GM12874 (cell line): ENCODE measurements around the gene RAB40A.

Source experiments
- TF ChIP-seq, protein P1 (sequence below): IDR thresholded peaks from 2 replicates; pipeline ENCODE4 v1.5.1; 2011; ENCODE audit warnings: low read depth, mild to moderate bottlenecking, control low read depth, low read length, moderate library complexity; ENCODE audit not compliant: insufficient read depth

RAB40A gene

DNA sequence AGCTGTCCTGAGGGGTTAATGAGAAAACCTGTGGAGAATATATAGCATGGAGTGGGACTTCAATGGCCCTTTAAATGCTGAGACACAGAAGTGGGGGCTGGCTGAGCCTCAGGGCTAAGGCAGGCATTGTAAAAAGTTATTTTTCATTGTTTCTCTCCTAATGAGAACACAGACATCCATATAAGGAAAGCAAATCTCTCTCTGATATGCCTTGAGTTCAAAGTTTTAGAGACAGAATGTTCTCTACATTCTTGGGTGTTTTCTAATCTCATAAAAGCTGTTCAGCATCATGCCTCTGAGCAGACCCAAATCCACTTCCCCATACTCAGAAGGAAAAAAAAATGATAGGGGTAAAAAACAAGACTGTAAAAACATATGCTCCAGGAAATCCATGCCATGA lies 16.8 kb upstream of the RAB40A start:
- TF ChIP-seq, protein P1, sequence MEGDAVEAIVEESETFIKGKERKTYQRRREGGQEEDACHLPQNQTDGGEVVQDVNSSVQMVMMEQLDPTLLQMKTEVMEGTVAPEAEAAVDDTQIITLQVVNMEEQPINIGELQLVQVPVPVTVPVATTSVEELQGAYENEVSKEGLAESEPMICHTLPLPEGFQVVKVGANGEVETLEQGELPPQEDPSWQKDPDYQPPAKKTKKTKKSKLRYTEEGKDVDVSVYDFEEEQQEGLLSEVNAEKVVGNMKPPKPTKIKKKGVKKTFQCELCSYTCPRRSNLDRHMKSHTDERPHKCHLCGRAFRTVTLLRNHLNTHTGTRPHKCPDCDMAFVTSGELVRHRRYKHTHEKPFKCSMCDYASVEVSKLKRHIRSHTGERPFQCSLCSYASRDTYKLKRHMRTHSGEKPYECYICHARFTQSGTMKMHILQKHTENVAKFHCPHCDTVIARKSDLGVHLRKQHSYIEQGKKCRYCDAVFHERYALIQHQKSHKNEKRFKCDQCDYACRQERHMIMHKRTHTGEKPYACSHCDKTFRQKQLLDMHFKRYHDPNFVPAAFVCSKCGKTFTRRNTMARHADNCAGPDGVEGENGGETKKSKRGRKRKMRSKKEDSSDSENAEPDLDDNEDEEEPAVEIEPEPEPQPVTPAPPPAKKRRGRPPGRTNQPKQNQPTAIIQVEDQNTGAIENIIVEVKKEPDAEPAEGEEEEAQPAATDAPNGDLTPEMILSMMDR: no peak

DNA sequence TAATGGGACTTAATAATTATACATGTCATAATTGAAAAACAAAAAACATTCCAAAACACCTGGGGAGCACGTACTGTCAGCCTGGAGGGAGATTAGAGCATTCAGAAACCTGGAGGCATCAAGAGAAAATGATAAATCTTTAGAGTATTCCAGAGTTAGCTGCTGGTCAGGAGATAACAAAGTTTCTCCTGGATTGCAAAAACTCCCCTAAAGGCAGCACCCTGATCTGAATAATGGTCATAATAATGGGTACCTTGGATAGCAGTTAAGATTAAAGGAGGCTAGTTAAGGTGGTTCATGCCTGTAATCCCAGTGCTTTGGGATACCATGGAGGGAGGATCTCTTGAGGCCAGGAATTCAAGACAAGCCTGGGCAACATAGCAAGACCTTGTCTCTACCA lies 15.9 kb upstream of the RAB40A start:
- TF ChIP-seq, protein P1: no peak

DNA sequence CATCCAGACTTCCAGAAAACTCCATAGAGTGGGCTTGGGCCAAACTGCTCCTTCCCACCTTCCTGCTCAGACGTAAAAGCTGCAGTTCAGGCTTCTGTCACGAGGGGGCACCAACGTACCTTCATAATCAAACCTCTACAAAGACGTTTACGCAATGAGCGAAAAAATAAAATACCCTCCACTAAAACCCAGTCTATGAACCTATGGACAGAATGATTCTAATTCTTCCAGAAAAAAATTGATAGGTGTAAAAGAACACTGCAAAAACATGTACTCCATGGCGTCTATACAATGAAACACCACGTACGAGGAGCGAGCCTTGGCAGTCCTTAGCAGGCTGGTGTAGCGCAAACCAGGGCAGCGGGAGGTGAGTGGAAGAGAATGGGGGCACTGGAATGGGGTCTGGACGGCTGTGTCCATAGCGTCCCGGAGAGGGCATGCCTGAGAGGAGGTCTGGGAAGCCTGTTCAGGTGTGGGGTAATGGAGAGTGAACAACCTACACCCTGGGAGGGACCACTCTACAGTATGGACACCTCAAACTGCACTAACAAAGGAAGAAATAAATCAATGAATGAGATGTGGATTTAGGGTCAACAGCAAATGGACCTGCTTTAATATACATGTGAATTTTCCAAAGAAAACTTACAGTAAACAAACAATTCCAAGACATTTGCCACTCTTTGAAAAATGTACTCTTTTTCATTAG lies 14.4 kb upstream of the RAB40A start:
- TF ChIP-seq, protein P1: peak; percentile 61

DNA sequence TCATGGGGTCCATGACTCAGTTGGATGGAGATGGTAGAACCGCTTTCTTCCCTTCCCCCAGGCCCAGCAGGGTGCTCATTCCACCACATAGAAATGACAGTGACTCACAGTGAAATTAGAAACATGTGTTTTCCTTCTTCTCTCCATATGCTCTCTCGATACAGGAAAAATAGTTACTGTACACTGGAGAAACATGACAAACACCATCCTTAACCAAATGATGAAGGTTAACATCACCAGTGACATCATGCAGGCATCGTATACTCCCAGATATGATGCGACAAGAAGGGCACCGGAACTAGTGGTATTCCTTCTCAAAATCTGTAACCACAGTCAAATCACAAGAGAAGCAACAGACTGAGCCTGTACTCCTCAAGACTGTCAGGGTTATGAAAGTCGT lies 11.7 kb upstream of the RAB40A start:
- TF ChIP-seq, protein P1: no peak

DNA sequence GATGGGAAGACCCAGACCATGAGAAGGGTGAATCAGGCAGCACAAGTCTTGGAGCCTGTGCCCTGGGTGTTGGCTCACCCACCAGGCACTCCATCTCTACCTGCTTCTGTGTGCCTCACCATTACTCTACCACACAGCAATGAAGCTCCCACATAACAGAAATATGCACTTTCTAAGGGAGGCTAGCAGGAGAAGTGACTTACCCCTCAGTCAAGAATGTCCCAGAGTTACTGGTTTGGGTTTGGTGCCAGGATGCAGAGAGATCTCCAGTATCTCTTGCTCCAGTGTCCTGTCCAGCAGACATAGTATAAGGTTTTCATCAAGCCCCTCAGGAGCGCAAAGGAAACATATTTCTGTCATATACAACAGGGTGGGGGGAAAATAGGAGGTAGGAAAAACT lies 11.3 kb upstream of the RAB40A start:
- TF ChIP-seq, protein P1: no peak

DNA sequence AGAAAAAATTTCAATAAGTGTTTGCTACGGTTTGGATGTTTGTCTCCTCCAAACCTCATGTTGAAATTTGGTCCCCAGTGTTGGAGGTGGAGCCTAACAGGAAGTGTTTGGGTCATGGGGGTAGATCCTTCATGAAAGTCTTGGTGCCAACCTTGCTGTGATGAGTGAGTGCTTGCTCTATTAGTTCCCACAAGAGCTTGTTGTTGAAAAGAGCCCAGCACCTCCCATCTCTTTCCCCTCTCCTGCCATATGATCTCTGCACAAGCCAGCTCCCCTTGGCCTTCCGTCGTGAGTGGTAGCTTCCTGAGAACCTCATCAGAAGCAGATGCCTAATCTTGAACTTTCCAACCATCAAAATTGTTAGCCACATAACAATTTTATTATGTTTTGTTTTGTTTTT lies 10.3 kb upstream of the RAB40A start:
- TF ChIP-seq, protein P1: no peak

DNA sequence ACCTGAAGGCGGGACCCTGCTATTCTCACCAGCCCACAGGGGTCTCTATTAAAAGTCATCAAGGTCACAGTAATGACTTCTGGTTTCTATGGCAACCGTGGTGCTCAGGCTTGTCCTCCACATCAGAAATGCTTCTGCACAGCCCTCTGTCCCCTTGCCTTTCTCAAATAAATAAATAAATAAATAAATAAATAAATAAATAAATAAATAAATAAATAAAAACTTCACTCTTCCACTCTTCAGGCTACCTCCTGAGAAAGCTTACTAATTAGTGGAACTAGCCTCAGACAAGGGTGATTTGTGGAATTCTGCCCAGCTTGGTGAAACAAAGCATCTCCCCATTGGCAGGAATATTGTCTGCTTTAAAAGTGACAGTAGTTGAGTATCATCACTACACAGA lies 5.5 kb upstream of the RAB40A start:
- TF ChIP-seq, protein P1: no peak
